HG03097 (cell line): ENCODE results near the gene NFIB.

ENCODE experiments used
- ATAC-seq: cut with Tn5 transposase; IDR thresholded peaks from one replicate; pipeline ENCODE4 v1.9.1; 2021; ENCODE audit not compliant: unreplicated experiment, low FRiP score

NFIB gene

DNA sequence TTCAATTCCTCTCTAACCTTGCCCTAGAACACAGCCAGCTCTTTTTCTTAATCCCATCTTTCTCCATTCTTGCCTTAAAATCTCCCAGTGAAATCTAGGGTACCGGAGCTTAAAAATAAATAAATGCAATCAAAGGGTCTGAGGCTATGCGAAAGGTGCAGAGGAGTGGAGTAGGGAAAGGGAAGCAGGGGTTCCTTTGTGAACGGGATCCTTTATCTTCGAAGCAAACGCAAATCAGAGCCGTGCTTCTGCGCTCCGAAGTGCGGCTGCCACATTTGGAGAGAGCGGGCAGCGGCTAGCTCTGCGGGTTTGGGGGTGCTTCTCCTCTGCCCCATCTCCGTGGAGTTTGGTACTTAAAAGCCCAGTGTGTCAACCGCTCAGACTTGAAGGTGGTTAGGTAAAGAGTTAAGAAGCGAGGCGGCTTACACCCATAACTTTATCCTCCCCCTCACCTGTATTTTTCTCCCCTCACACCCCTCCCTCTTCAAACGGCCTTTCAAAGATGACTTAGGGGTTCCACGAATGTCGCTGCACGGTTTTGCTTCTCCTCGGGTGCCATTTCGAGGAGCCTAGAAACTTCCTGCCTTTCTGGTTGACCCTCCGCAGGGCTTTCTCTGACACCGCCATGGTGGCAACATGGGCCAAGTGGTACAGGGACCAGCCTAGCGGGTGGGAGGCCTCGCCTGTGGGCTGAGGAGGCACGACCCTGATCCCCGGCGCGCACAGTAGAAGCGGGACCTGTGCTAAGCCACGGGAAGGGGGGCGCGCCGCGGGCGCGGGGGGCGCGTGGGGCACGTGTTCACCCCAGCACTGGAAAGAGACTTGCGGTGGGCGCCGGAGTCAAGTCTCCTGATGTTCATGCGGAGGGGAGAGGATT lies 31.7 kb upstream of the NFIB start:
- ATAC-seq: no peak

- ATAC-seq: no peak
Observed at GRCh38 chr9:14344941-14345353, 31.0 kb upstream of the NFIB start.

DNA sequence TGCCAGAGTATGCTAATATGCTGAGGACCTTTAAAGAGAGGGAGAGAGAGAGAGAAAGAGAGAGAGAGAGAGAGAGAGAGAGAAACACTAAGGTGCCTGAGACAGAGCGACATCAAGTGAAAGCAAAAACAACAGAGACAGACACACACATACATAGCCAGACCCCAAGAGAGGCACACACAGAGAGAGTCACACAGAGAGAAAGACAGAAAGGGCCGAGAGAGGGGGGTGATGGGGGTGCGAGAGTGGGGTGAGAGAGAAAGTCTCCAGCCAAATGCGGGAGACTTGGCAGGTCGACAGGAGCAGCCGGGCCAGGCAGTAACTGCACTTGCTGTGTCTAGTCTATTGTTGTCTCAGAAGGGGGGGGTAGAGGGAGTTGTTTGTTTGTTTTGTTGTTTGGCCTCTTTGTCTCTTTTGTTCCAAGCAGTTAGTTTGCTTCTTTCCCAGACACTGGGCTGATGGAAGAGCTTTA lies 30.1 kb upstream of the NFIB start:
- ATAC-seq: no peak

- ATAC-seq: no peak
Observed at GRCh38 chr9:14343261-14344031, 29.5 kb upstream of the NFIB start.

DNA sequence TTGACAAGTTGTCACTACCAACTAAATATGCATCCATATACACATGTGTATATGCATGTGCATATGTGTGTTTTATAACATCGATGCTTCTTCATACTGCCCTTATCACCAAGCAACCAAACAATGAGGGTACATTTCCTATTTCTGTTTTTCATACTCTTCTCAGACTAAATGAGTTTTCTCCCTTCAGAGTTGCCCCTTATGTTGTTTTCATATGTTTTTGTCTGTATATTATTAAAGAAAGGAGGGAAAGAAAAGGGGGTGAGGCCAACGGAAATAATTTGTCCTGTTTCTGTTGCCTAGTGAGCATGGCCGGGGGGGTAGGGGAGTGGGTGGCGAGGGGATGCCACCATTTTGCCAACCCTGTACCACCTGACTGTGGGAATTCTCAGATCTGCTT lies 28.8 kb upstream of the NFIB start:
- ATAC-seq: no peak

- no peak for ATAC-seq
Observed at GRCh38 chr9:14341437-14342122, 27.6 kb upstream of the NFIB start.

DNA sequence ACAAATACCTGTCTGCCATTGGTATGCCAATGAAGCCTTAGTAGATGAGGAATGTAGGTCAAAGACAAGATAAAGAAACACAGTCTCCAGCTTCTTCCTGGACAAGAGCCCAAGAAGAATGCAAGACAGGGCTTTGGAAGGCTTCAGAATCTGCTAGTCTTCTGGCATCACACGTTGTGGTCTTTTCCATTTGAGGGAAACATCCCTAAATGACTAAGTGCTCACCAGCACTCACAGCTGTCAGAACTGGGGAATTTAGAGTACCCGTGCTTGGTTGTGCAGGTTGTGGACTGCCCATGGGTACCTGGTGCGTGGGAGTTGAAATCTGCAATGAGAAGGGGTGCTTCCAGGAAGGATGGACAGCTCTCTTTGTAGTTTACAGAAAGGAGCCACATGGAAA lies 27.1 kb upstream of the NFIB start:
- no peak for ATAC-seq

DNA sequence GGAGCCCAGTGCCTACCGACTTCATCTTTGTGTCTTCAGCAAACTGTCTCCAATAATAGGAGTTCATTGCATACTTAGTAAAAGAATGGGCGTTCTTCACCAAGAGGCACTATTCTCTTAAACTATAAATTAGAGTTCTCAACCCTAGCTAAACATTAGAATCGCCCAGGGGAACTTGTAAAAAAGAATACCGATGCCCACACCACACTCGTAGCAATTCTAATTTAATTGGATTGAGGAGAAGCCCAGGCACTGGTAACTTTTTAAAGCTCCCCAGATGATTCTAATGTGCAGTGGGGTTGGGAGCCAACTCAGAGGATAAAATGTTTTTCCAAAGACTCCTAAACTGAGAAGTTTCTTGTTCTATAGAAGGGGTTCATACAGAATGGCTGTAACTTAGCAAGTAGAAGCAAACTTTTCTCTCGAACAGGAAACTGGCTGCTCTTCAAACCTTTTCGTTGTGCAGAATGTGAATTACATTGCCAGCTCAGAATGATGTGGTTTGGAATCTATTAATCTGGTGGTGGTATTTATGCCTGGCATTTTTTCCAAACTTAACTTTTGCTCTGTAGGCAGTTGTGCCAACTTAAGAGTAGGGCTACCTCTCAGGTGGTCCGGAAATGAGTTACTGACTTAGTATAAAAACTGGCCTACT lies 26.4 kb upstream of the NFIB start:
- ATAC-seq: no peak

- no peak for ATAC-seq
Observed at GRCh38 chr9:14339746-14340145, 25.8 kb upstream of the NFIB start.

DNA sequence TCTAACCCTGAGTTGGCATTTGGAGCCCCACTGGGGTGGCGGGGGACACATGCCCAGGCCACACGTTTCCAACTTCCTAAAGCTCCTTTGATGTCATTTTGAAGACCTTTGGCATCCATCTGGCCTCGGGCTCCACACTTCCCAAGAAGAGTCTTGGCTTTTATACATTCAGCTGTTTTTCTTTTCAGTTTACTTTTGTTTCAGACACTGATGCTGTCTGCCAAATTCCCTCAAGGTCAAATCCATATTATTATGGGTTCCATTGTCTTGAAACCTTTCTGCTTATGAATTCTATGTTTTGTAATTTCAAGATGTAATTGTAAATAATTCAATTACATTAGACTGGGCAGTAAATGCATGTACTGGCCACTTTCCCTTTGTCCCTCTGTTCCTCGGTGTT lies 23.7 kb upstream of the NFIB start:
- ATAC-seq: no peak

GRCh38 chr9:14336244-14336643 lies 22.3 kb upstream of the NFIB start:
- ATAC-seq: no peak

DNA sequence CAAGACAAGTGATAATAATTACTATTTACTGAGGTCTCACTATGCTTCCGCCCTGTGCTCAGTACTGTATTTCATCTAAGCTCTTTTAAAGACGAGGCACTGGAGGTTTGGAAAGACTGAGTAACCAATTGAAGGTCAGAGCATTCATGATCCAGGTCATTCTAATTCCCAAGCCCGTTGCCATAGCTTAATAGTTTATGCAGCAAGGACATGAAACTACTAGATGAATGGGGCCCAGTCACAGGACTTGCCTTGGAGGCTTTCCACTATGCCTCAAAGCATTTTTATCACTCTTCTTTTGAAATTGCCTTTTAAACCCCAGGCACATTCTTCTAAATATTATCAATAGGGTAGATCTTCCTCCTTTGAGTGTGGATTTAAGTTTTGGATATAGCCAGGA lies 17.2 kb upstream of the NFIB start:
- ATAC-seq: no peak

GRCh38 chr9:14327036-14327435 lies 13.1 kb upstream of the NFIB start:
- no peak for ATAC-seq

DNA sequence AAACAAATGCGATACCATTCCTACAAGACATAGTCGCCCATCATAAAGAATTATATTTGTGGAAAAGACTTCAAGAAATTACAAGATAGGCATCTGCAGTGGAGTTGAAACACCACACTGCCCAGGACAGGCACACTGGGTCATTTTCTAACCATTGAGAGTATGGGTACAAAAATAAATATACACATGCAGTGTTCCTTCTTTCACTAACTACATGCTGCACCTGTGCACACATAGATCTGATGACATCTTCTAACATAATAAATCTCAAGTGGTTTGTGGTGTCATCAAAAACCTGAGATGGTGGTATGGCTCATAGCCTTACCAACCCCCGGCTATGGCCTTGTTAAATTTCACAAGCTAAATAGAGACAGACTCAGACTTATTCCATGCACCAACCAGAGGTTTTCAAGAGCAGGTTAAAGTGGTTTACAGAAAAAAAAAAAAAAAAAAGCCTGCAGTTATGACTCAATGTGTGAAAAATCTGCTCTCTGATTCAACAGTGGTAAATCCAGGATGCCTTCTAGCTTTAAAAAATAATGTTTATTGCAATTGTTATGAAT lies 12.4 kb upstream of the NFIB start:
- no peak for ATAC-seq

GRCh38 chr9:14325147-14325546 lies 11.2 kb upstream of the NFIB start:
- ATAC-seq: no peak

GRCh38 chr9:14323985-14324650 lies 10.2 kb upstream of the NFIB start:
- ATAC-seq: no peak

DNA sequence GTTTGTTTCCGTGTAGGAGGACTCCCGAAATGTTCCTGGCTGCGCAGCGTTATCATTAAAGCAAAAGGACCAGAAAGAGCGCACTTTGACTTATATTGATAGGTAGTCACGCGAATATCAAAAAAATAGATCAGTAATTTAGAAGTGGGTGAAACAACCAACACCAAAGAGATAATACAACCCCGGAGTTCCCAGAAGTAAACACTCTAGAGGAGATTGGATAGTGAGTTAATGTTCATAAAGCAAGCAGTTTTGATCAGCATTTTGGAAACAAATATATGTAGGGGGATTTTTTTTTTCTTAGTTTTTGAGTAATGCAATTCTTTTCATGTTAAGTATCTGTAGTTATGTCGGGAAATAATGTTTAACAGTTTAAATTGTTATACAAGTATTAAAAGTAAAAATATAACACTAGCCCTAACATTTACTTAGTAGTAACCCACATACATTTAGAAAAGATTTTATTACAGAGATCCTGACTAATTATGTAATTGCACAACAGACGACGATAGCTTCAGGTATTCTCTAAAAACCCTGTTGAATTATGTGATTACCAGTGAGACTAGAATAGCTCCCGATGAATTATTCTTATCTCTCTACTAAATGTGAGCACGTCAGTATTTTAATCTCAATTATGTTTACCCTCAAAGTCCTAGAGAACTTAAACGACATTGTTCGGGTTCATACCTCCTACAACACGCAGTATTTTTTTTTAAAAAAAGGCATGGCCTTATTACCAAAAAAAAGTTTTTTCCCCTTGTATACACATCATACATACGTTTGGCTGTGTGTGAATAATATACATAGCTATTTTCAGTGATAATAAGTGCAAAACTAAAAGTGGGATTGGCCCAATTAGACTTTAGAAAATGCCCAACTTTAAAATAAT lies 9.4 kb upstream of the NFIB start:
- peak; percentile 6 for ATAC-seq

DNA sequence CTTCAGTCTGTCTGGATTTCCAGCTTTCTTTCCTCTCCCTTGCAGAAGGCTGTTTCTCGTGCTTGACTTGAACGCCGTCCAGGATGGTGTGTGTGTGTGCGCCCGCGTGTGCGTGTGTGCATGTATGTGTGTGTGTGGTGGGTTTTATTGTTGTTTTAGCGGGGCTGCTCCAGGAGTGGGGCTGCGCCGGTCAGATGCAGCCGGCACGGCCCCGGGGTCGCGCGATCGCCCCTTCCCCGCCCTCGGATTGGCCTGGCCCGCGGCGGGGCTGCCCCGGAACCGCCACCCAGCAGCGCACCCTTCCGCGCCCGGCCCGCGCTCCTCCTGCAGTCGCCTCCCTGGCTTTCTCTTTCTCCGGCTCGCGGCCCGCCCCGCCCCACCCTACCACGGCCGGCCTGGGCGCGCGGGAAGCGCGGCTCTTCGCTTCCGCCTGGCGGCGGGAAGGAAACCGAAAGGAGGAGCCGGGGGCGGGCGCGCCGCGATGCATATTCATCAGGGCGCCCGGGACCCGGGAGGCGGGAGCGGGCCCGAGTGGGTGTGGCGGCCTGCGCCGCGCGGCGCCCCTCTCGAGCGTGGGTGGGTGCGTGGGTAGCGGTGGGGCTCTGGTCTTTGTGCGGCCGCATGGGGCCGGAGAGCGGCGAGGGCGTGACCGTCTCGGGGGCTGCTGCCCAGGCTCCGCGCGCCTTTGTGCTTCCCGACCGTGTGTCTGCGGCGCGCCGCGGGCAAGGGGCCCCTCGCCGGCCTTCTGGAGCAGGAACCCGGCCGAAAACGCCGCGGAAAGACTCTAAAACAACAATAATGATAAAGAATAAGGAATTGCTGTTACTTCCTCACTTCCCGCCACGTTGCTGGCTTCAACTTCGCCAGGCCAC lies 8.5 kb upstream of the NFIB start:
- peak; percentile 84 for ATAC-seq
